Astrocyte (in vitro differentiated cells and primary cell): ENCODE data around the gene ZCCHC24. TPM values are rescaled to one million over a fixed set of nuclear protein-coding genes. Genes with fewer than 3 reads are reported as not detected.

Experiments used
- DNase-seq: peaks from one replicate; pipeline ENCODE4 v3.0.0-alpha.2; 2010; ENCODE audit warnings: low read depth
- FAIRE-seq: peaks from 2 replicates; lab custom pipeline; 2011; peaks lifted over from hg19 to GRCh38; lab: Jason Lieb, UNC
- H2AFZ ChIP-seq: 2 replicates; pipeline ENCODE4 v1.6.0; 2012; ENCODE audit warnings: low read depth, low read length, inconsistent platforms
- H3K27ac ChIP-seq: 2 replicates; pipeline ENCODE4 v1.5.1; 2011; ENCODE audit warnings: low read depth, low read length, inconsistent platforms
- H3K27me3 ChIP-seq: 2 replicates; pipeline ENCODE4 v1.6.0; 2011; ENCODE audit warnings: low read length, inconsistent platforms; ENCODE audit not compliant: insufficient read depth
- H3K36me3 ChIP-seq: 2 replicates; pipeline ENCODE4 v1.5.1; 2011; ENCODE audit warnings: low read length, inconsistent platforms; ENCODE audit not compliant: insufficient read depth
- H3K4me1 ChIP-seq: 2 replicates; pipeline ENCODE4 v1.5.1; 2011; ENCODE audit warnings: low read length, inconsistent platforms; ENCODE audit not compliant: insufficient read depth
- H3K4me2 ChIP-seq: 2 replicates; pipeline ENCODE4 v1.6.0; 2012; ENCODE audit warnings: low read length, inconsistent platforms
- H3K4me3 ChIP-seq: 2 replicates; pipeline ENCODE4 v1.5.1; 2011; ENCODE audit warnings: low read depth, mild to moderate bottlenecking, low read length, inconsistent platforms; ENCODE audit not compliant: insufficient read depth
- H3K79me2 ChIP-seq: 2 replicates; pipeline ENCODE4 v1.6.0; 2012; ENCODE audit warnings: mild to moderate bottlenecking, low read length, inconsistent platforms; ENCODE audit not compliant: insufficient read depth
- H3K9ac ChIP-seq: 2 replicates; pipeline ENCODE4 v1.6.0; 2012; ENCODE audit warnings: mild to moderate bottlenecking, low read length, inconsistent platforms
- H3K9me3 ChIP-seq: 2 replicates; pipeline ENCODE4 v1.5.1; 2012; ENCODE audit warnings: low read depth, mild to moderate bottlenecking, low read length, inconsistent platforms; ENCODE audit not compliant: insufficient read depth
- H4K20me1 ChIP-seq: 2 replicates; pipeline ENCODE4 v1.6.0; 2012; ENCODE audit warnings: low read length, inconsistent platforms; ENCODE audit not compliant: insufficient read depth
- H3K27ac Mint-ChIP-seq: one replicate; pipeline ENCODE4 v1.8.0; 2021; ENCODE audit warnings: mild to moderate bottlenecking, mixed read lengths; ENCODE audit not compliant: unreplicated experiment
- H3K27me3 Mint-ChIP-seq: one replicate; pipeline ENCODE4 v1.8.0; 2021; ENCODE audit warnings: low read depth, mixed read lengths; ENCODE audit not compliant: unreplicated experiment
- H3K36me3 Mint-ChIP-seq: one replicate; pipeline ENCODE4 v1.8.0; 2021; ENCODE audit warnings: low read depth, mixed read lengths; ENCODE audit not compliant: unreplicated experiment
- H3K4me1 Mint-ChIP-seq: one replicate; pipeline ENCODE4 v1.8.0; 2021; ENCODE audit warnings: low read depth, mixed read lengths; ENCODE audit not compliant: unreplicated experiment
- H3K4me3 Mint-ChIP-seq: one replicate; pipeline ENCODE4 v1.8.0; 2021; ENCODE audit warnings: mild to moderate bottlenecking, moderate library complexity, mixed read lengths; ENCODE audit not compliant: unreplicated experiment
- H3K9me3 Mint-ChIP-seq: one replicate; pipeline ENCODE4 v1.8.0; 2021; ENCODE audit warnings: mild to moderate bottlenecking, mixed read lengths; ENCODE audit not compliant: unreplicated experiment
- CTCF ChIP-seq: IDR thresholded peaks from 2 replicates; pipeline ENCODE4 v1.5.1; 2011; ENCODE audit warnings: low read depth, mild to moderate bottlenecking, inconsistent platforms, low read length, moderate library complexity; ENCODE audit not compliant: insufficient read depth
- EZH2 ChIP-seq: IDR thresholded peaks from 2 replicates; pipeline ENCODE4 v1.6.1; 2012; ENCODE audit warnings: mild to moderate bottlenecking, low read length, inconsistent platforms; ENCODE audit not compliant: insufficient read depth
- total RNA-seq: library from RNA; stranded (reverse); gene quantifications from 2 replicates; pipeline ENCODE4 v1.2.1, GENCODE V29; 2021

Gene ZCCHC24
- total RNA-seq, 1 donor from 2014 or later: 21.4 TPM

GRCh38 chr10:79387974-79388850 is 57.2 kb downstream of the ZCCHC24 start:
- FAIRE-seq: no peak
- Histone ChIP-seq H3K4me2 (no peak overlapping the region), H4K20me1 (peaks cover 4% of the 10 kb centered on the region), H3K79me2 (no peaks in the 10 kb centered on the region), H2AFZ (no peak overlapping the region), H3K9me3 (no peaks in the 10 kb centered on the region), H3K4me1 (peaks cover 7% of the 10 kb centered on the region), H3K27me3 (no peaks in the 10 kb centered on the region), H3K4me3 (no peak overlapping the region), H3K27ac (no peak overlapping the region), H3K36me3 (peaks cover 9% of the 10 kb centered on the region), H3K9ac (no peak overlapping the region)
- TF ChIP-seq EZH2 (no peak), CTCF (no peak)
- Mint-ChIP-seq H3K36me3 (peaks cover 15% of the 10 kb centered on the region), H3K27me3 (no peaks in the 10 kb centered on the region), H3K4me1 (peaks cover 8% of the 10 kb centered on the region), H3K27ac (no peak overlapping the region), H3K9me3 (peaks cover 4% of the 10 kb centered on the region), H3K4me3 (no peak overlapping the region)
- DNase-seq: no peak

GRCh38 chr10:79387466-79387973 is 57.9 kb downstream of the ZCCHC24 start:
- FAIRE-seq (no peak), DNase-seq (no peak)
- H3K36me3 ChIP-seq: peaks cover 9% of the 10 kb centered on the region

More at GRCh38 chr10:79387466-79387973, 57.9 kb downstream of the ZCCHC24 start:
- no peaks in the 10 kb centered on the region for H3K27me3 Mint-ChIP-seq
- no peak overlapping the region for H3K27ac Mint-ChIP-seq
- Histone ChIP-seq H3K27ac (no peak overlapping the region), H4K20me1 (peaks cover 4% of the 10 kb centered on the region), H3K79me2 (no peaks in the 10 kb centered on the region), H3K9ac (no peak overlapping the region), H3K4me2 (no peak overlapping the region), H3K9me3 (no peaks in the 10 kb centered on the region), H3K4me3 (no peak overlapping the region), H2AFZ (no peak overlapping the region), H3K4me1 (peaks cover 8% of the 10 kb centered on the region), H3K27me3 (no peaks in the 10 kb centered on the region)
- H3K4me1 Mint-ChIP-seq: peaks cover 13% of the 10 kb centered on the region
- no peak for TF ChIP-seq CTCF
- TF ChIP-seq EZH2: no peak
- H3K36me3 Mint-ChIP-seq: peaks cover 9% of the 10 kb centered on the region
- H3K9me3 Mint-ChIP-seq: peaks cover 2% of the 10 kb centered on the region
- H3K4me3 Mint-ChIP-seq: no peak overlapping the region
